Measurements from ENCODE around the gene CGREF1.
"Not testable (repeated sequence)": the region's sequence is repeated elsewhere in the genome, so short reads cannot be mapped to it uniquely, and the experiment has no call there.

The CGREF1 gene

DNA sequence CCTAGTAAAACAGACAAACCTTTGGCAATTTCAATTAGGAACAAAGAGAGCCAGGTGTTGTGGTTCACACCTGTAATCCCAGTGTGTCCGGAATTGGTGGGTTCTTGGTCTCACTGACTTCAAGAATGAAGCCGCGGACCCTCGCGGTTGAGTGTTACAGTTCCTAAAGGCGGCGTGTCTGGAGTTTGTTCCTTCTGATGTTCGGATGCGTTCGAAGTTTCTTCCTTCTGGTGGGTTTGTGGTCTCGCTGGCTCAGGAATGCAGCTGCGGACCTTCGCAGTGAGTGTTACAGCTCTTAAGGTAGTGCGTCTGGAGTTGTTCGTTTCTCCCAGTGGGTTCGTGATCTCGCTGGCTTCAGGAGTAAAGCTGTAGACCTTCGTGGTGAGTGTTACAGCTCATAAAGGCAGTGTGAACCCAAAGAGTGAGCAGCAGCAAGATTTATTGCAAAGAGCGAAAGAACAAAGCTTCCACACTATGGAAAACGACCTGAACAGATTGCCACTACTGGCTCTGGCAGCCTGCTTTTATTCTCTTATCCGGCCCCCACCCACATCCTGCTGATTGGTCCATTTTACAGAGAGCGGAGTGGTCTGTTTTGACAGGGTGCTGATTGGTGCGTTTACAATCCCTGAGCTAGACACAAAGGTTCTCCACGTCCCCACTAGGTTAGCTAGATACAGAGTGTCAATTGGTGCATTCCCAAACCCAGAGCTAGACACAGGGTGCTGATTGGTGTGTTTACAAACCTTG is 8.2 kb downstream of the CGREF1 start:
- not testable (repeated sequence) for DNase-seq

DNA sequence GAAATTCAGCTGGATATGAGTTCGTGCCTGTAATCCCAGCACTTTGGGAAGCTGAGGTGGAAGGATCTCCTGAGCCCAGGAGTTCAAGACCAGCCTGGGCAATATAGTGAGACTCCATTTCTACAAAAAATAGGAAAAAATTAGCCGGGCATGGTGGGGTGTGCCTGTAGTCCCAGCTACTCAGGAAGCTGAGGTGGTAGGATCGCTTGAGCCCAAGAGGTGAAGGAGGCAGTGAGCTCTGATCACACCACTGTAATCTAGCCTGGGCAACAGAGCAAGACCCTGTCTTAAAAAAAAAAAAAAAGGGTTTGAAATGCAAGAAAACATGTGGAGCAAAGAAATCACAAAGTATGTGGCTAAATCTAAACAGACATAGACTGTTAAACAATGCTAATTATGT is 9.8 kb downstream of the CGREF1 start:
- no peak for DNase-seq

DNA sequence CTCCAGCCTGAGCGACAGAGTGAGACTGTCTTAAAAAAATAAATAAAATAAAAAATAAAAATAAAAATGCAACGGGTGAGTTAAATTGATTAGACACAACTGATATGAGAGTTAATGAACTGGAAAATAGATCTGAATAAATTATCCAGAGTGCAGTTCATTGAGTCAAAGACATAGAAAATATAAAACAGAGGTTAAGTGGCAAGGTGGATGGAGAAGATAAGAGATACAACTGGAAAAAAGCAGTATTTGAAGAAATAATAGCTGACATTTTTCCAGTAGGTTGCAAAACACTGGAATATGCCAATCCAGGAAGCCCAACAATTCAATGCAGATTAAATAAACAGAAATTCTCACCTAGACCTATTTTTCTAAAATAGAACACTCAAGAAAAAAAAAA is 10.7 kb downstream of the CGREF1 start:
- DNase-seq = no peak

DNA sequence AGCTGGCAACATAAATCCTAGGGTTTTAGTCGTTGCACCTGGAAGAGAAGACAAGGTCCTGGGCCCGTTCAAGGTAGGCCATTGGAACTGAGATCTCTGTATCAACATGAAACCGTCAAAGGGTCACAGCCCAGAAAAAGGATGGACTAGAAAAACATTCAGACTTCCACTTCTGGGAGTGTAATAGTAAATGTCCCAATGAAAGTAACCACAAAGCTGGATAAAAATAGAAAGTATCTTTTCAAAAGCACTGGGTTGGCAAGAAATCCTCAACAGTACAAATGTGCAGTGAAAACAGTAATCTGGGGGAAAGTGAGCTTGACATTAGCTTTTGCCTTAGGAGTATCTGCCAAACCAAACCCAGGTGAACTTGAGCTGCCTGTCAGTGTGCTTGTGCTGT is 12.9 kb downstream of the CGREF1 start:
- no peak for DNase-seq

DNA sequence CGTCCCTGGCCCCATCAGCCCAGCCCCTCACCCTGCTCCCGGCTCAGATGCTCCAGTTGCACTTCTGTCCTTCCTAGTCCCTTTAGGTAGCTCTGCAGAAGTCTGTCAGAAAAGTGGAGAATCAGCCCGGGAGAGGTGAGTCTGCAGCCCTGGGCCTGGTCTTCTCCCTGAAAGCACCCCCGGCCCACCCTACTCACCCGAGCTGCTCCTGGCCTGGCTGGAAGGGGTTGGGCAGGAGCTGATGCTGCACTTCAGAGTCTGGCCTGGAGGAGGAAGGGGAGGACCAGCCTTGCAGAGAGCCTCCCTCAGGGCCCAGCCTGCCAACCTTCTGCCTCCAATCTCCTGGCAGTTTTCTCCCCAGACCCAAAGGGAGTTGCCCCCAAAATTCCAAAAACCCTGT is 16.6 kb downstream of the CGREF1 start:
- no peak for DNase-seq

DNA sequence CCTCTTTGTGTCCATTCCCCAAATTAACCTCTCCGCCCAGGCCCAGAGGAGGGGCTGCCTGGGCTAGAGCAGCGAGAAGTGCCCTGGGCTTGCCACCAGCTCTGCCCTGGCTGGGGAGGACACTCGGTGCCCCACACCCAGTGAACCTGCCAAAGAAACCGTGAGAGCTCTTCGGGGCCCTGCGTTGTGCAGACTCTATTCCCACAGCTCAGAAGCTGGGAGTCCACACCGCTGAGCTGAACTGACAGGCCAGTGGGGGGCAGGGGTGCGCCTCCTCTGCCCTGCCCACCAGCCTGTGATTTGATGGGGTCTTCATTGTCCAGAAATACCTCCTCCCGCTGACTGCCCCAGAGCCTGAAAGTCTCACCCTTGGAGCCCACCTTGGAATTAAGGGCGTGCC is 18.9 kb downstream of the CGREF1 start:
- no peak for DNase-seq

DNA sequence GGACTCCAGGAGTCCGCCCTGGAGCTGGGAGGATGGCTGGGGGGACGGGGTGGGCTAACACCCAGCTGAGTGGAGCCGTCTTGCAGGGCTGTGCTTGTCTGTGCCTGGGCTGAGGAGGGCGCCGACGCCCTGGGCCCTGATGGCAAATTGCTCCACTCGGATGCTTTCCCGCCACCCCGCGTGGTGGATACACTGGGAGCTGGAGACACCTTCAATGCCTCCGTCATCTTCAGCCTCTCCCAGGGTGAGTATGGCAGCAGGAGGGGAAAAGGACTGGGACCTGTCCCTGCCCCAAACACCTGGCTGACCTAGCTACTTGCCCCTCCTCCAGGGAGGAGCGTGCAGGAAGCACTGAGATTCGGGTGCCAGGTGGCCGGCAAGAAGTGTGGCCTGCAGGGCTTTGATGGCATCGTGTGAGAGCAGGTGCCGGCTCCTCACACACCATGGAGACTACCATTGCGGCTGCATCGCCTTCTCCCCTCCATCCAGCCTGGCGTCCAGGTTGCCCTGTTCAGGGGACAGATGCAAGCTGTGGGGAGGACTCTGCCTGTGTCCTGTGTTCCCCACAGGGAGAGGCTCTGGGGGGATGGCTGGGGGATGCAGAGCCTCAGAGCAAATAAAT is 19.5 kb downstream of the CGREF1 start:
- DNase-seq = no peak

DNA sequence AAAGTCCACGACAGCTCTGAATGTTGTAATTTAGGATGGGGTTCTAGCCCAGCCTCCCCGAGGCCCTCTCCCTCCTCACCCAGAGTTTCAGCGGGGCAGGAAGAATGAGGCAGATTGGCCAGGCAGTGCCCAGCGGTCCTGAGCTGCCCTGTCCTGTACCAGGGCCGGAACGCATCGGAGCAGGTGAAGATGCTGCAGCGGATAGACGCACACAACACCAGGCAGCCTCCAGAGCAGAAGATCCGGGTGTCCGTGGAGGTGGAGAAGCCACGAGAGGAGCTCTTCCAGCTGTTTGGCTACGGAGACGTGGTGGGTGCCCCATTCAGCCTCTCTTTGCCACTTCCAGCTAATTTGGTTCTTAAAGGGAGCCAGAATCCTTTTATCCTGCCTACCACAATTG is 21.6 kb downstream of the CGREF1 start:
- DNase-seq = no peak

DNA sequence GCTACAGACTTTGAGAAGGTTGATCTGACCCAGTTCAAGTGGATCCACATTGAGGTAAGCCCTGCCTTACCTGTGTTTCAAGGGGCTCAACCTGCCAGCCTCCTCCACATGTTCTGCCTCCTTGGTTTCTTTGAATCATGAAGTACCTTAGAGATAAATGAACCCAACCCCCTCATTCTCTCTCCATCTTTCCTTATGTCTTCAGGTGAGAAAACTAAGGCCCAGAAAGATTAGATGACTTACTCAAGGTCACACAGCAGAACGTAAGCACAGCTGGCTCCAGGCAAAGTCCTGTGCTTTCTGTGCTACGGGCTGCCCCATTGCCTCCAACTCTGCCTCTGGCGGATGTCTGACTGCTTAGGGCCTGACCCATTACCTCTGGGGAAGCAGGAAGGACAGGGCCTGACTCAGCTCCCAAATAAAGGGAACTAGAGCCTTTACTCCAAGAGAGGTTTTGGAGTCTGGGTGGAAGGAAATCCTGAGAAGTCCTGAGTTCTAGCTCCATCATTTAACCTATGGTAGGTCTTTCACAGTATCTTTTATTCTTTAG is 22.1 kb downstream of the CGREF1 start:
- DNase-seq = no peak

DNA sequence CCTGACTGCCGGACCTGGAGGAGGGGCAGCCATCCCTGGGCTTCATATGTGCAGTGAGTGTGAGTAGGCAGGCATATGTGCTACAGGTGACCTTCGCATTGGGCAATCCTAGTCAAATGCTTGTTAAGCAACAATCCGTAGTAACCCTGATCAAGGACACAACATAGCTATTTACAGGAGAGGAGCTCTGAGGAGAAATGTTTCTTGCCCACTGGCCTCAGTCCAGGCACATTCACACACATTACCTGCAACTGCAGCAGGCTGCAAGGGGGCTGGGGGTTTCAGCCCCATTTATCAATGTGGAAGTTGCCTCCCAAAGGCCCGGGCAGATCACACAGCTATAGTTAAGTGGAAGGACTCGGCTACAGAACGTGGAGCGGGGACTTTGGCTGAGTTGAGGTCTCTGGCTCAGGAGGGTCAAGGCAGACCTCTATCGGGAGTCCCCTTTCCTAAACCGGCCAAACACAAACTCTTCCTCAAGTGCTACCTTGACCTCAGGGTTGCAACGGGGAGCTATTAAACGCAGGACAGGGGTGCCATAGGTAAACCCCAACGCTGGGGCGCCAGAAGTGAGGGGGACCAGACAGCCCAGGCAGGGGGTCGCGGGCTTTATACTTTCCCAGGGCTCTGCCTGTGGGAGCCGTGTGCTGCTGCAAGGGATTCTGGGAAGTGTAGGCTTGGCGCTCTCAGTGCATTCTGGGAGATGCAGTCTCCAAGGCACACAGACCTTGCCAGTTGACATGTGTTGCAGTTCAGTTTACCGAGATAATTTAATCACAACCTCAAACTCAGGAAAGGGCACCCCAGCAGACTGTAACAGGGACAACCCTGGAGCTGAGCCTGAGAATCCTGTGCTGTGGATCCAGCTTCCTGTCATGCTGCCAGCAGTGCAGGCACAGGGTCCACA is 22.9 kb downstream of the CGREF1 start:
- DNase-seq = peak; percentile 51

DNA sequence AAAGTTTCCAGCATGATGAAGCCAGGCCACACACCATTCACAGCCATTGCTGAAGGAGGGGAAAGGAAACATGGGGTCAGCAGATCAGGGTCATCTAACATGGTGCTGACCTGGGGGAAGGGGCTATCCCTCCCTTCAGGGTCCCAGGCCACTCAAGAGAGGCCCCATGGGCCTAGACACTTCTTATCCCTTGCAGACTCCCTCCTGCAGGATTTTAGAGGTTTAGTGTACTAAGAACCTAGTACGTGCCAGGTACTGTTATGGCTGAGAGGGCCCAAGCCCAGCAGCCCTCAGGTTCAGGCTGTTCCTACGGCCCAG is 23.5 kb downstream of the CGREF1 start:
- DNase-seq = no peak

DNA sequence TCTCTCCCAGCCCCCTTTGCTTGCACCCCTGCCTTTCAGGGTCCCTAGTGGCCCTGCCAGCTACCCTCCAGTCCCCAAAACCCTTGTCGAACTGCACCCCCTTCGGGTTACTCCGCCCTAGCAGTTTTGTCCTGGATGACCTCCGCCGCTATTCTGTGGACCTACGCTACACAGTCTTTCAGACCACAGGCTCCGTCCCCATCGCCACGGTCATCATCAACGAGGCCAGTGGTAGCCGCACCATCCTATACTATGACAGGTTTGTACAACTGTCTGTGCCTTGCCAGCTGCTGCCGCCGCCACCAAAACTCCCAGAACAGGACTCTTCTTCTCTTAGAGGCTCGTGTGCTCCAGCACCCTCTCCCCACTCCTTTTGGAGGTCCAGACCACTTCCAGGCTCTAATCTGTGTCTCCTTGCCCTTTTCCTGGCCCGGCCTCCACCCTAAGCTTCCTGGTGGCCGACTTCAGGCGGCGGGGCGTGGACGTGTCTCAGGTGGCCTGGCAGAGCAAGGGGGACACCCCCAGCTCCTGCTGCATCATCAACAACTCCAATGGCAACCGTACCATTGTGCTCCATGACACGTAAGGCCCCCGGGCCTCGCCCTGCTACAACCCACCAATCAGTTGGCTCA is 24.5 kb downstream of the CGREF1 start:
- DNase-seq = no peak

DNA sequence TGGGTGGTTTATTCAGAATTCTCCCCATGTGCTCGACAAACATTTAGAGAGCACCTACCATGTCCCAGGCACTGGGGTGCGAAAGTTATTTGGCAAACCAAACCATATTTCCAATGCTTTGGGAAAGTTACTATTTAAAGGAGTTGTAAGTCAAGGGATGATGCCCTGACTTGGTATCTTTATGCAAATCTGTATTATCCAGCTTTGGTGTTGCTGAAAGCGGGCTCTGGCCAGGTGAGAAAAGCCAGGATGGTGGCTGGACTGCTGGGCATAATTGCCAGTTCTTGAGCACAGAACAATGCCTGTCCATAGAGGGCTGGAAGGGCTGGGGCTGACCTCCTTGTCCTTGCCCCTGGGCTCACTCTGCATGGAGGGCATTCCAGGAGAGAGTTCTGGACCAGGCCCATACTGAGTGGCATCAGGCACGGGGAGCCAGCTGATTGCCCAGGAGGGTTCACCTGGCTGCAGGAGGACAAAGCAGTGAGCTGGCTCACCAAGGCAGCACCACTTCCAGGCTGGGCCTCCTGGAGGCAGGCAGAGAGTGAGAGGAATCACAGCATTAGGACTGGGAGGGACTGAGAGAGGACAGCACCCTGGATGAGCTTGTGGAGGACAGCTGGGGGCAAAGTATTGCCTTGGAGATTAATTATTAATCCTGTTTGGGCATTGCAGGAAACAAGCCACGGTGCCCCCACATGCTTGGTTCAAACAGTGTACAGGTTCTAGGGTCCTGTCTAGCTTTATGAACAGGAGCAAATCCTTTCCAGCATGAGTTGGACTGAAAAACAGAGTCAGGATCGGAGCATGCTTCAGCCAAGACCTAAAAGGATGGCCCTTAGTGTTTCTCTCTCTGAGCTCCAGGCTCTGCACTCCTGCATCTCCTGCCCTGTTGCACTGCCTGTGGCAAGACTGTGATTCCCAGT is 25.2 kb downstream of the CGREF1 start:
- no peak for DNase-seq

DNA sequence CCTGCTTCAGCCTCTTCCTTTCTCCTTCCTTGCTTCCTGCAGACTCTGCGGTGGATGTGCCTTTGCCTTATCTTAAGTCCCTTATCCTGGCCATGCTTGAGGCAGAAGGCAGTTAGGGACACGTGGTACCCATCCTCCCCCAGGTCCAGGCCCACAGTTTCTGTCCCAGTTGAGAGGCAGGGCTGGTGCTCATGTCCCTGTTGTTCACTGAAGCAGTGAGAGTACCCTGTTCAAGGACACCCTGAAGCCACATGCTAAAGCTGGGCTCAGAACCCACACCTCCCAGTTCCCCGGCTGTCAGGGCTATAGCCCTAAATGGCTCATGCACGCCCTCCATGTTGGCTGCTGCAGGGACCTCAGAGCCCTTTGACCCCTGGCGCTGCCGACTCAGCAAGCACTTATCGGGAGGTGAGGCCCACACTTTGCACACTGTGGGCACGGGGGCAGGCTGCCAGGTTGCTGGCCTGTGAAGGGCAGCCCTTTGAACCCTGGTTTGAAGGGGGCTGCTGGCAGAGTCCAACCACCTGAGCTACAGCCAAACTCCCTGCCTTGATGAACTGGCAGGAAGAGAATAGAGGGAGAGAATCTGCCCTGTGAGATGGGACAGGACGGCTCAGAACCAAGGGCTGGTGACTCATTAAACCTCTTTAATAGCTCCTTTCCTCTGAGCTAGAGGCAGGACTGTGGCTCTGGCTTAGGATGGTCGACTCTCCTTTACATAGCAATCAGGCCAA is 26.1 kb downstream of the CGREF1 start:
- no peak for DNase-seq

DNA sequence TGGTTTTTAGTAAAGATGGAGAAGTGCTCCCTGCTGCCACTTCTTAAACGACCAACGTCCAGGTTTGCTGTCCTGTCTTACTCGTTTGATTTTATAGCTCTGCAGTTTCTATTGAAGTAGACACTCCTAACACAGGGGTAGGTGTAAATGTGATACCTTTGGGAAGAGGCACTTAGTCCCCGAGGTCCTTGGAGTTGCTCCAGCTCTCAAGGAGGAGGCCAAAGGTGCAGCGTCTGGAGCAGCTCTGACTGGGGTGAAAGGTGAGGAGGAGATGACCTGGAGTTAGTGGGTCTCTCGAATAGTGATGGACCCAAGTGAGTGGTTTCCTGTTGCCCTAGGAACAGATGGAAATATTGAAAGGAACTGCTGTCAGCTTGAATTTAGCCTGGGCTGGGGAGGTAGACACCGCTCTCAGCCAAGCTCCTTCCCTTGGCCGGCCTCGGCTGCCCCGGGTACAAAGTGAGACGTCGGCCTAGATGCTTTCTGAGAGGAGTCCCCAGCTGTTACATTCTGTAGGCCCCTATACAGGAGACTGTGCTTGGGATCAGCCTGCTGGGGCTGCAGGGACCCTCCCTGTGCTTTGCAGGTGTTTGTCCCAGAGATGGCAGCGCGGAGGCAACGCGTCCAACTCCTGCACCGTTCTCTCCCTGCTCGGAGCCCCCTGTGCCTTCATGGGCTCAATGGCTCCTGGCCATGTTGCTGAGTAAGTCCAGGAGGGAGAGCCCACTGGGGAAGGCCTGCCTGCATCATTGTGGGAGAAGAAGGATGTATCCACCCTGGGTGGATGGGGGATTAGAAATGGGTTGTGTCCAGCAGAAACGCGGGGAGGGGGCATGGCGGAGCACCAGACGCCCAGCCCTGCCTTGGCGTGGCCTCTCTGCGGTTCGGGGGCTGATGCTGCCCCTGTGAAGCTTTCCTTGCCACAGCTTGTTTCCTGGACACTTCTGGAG is 26.9 kb downstream of the CGREF1 start:
- DNase-seq = no peak

DNA sequence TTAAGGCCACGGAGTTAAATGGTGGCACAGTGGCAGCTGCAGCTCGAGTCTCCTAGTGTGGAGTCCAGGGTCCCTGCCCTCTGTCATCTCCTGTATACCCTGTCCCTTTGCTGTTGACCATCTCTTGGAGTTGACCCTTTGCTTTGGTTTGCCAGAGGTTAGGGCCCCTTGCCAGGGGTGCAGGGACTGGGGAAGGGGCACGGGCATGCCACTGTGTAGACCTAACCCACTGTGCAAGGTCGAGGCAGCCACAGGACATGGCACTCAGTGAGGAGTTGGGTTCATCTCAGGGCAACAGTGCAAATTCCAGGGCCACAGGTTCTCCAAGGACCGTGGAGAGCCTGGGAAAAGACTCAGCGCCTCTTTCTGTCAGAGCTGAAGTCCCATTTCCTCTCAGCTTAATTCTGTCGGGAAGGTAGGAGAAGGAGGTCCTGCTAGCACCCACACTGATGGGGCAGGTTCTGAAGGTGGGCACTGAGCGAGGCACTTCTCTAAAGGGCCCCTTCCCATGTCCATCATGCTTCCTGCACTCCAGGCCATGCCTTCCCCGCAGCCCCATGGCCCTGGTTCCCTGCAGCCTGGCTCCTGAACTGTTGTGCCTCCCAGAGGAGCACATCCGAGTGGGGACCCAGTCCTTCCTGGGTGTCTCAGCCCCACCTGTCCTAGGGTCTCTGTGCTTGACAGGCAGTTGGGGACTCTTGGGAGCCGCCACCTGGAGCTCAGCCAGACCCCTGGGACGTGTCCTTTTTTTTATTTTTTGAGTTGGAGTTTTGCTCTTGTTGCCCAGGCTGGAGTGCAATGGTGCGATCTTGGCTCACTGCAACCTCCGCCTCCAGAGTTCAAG is 29.6 kb downstream of the CGREF1 start:
- DNase-seq = no peak

DNA sequence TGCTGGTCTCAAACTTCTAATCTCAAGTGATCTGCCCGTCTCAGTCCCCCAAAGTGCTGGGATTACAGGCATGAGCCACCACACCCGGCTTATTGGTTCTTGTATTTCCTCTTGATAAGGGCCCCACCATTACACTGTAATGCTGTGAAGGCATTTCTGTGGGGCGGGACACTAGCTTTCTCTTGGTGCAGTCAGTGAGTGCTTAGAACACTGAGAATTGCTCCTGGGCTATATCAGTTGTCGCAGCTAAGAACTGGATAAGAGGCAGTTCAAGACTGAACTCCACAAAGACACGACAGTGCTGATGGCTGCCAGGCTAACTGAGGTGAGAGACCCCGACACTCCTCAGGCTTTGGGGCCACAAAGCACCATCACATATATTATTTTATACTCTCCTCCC is 30.3 kb downstream of the CGREF1 start:
- DNase-seq = no peak

DNA sequence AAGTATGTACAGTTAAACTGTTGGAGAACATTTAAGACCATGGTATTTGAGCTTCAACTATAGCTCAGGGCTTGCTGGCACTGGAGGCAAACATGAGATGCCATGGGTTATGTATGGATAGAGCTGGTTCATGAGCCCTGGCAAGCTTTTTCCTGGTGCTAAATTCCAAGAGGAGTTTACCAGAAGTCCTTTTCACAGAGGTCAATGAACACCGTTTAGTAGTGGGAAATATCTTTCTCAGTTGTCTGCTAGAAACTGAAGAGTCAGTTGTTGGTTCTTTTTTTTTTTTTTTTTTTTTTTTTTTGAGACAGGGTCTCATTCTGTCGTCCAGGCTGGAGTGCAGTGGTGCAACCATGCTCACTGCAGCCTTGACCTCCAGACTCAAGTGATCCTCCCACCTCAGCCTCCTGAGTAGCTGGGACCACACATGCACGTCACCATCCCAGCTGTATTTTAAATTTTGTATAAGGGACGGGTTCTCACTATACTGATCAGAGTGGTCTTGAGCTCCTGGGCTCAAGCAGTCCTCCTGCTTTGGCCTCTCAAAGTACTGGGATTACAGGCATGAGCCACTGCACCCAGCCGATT is 31.0 kb downstream of the CGREF1 start:
- DNase-seq = no peak
